GM18511 (cell line): ENCODE measurements around the gene HTR3B.
"Not testable (repeated sequence)": the region's sequence is repeated elsewhere in the genome, so short reads cannot be mapped to it uniquely, and the experiment has no call there.

Experiments used
- ATAC-seq: cut with Tn5 transposase; IDR thresholded peaks from one replicate; pipeline ENCODE4 v1.9.1; 2021; ENCODE audit warnings: mild to moderate bottlenecking, moderate library complexity; ENCODE audit not compliant: unreplicated experiment

Gene HTR3B

DNA sequence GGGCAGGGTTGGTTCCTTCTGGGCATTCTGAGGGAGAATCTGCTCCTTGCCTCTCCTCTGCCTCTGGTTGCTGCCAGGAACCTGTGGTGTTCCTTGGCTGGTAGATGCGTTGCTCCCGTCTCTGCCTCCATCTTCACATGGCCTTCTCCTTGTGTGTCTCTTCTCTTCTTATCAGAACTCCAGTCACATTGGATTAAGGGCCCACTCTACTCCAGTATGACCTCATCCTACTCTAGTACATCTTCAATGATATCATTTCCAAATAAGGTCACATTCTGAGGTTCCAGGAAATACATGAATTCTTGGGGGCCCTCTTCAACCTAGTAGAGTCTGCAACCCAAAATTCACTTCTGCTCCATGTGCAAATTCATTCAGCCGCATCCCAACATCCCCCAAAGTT, 33.3 kb downstream of the HTR3B start:
- ATAC-seq, result no peak

GRCh38 chr11:113942256-113942655, 37.7 kb downstream of the HTR3B start:
- ATAC-seq, result no peak

DNA sequence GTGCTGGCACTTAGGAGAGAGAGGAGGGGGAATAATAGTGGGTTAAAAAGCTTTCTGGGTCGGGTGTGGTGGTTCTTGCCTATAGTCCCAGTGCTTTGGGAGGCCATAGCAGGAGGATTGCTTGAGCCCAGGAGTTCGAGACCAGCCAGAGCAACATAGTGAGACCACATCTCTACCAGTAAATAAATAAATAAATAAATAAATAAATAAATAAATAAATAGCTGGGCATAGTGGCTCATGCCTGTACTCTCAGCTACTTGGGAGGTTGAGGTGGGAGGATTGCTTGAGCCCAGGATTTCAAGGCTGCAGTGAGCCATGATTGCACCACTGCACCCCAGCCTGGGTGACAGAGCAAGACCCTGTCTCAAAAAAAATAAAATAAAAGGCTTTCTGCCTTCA, 41.6 kb downstream of the HTR3B start:
- ATAC-seq, result not testable (repeated sequence)

DNA sequence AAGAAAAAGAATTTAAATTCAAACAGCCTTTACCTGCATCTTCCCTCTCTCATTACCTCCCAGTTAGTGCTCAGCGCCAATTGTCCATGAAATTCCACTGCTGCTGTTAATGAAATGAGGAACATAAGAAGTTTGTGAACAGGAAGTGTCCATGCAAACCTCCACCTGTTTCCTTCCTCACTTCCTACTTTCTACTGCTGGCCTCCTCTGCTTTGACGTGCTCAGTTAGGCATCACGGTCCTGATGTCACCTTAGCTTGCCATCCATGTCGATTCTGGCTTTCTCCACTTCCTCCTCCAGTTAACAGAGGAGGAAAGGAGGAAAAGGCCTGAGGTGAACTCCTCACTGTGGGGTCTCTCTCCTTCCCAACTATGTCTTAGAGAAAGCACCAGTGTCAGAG, 43.4 kb downstream of the HTR3B start:
- no peak for ATAC-seq

DNA sequence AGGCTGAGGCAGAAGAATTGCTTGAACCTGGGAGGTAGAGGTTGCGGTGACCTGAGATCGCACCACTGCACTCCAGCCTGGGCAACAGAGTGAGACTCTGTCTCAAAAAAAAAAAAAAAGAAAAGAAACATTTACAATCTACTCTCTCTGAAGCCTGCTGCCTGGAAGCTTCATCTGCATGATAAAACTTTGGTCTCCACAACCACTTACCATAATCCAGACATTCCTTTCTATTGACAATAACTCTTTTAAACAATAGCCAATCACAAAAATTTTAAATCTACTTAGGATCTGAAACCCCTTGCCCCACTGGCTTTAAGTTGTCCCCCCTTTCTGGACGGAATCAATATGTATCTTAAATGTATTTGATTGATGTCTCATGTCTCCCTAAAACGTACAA, 45.3 kb downstream of the HTR3B start:
- no peak for ATAC-seq

DNA sequence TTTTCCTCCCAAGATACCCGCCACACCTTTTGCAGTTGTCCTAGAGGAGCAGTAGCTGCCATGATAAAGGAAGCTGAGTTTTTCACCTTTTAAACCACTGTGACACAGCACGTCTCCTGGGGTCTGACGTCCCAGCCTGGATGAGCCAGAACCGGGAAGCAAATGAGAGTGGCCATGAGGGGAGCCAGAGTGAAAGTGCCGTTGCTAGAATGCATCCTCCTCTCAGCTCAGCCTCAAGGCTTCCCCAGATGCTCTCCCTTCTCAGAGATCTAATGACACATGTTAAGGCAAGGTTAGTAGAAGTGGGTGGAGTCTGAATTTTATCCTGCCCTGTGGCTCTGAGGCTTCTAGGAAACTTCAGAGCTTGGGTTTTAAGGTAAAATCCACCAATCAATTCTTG, 46.9 kb downstream of the HTR3B start:
- no peak for ATAC-seq

GRCh38 chr11:113952070-113952469, 47.5 kb downstream of the HTR3B start:
- no peak for ATAC-seq

DNA sequence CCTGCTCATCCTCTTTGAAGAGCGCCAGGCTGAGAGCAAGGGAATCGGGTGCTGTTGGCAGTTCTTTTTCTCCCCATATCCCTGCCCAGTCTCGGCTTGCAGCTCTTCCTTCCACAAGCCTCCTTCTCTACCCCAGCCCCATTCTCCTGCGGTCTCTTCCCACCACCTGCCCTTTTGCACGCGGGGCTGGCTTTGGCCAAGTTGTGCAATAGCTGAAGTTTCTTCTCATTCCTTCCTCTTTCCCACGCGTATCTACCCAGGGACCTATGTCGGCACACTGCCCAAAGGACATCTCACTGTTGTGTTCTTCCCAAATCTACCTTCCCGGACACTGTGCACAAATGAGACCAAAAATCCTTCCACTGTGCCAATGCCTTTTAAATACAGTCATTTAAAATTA, 48.0 kb downstream of the HTR3B start:
- ATAC-seq, result no peak

DNA sequence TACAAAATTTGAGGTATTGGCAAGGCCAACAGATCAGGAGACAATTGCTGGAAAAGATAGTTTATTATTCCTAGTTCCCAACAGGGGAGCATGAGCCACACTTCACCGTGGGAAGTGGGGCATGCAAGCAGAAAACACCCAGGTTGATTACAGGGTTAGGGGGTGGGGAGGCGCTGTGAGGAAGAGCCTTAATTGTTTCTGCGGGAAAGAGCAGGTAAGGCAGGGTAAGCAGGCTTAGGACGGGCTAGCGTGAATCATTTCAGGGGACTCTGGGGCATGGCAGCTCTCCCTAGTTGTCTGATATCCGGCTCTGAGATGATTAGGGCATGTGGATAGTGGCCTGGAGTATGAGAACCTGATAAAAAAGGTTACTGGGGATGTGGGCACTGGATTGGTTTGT, 49.6 kb downstream of the HTR3B start:
- no peak for ATAC-seq

GRCh38 chr11:113956986-113957385, 52.4 kb downstream of the HTR3B start:
- ATAC-seq, result no peak

- no peak for ATAC-seq
Measured at GRCh38 chr11:113960702-113961330, 56.2 kb downstream of the HTR3B start.

DNA sequence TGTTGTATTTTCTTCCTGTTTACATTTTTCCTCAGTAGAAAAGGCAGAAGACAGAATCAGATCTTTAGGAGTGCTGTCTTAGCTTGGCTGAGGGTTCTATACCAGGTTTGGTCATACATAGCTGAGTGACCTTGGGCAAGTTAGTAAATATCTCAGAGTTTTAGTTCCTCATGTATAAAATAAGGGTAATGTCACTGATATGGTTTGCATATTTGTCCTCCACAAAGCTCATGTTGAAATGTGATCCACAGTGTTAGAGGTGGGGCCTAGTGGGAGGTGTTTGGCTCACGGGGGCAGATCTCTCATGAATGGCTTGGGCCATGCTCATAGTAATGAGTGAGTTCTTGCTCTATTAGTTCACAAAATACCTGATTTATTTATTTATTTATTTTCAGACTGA, 62.8 kb downstream of the HTR3B start:
- ATAC-seq, result no peak

- ATAC-seq, result no peak
Measured at GRCh38 chr11:113971506-113972195, 67.1 kb downstream of the HTR3B start.

GRCh38 chr11:113974741-113975470, 70.3 kb downstream of the HTR3B start, which contains the start of gene HTR3A:
Gene HTR3A, plus strand, starts transcription at chr11:113975108. Its CDS starts 218 bp downstream, at chr11:113975326.
- ATAC-seq, result no peak

- ATAC-seq, result no peak
Measured at GRCh38 chr11:113977071-113977490, 72.5 kb downstream of the HTR3B start.

- no peak for ATAC-seq
Measured at GRCh38 chr11:113977701-113978100, 73.1 kb downstream of the HTR3B start.

DNA sequence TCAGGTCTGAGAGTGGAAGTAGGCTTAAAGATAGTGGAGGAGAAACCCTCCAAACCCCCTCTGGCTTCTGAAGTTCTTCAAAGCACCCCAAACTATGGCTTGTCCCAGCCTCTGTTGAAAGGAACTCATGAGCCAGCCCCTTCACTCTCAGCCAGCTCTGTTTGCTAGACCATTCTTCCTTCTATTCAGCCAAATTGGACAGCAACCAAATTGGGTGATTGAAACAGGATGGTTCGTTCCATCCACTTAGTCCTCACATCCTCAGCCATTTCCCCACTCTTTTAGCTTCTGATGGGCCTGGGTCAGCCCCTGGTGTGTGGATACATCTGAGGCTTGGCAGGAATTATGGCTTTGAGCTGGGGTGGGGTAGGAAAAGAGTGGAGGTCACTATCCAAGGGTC, 74.8 kb downstream of the HTR3B start:
- no peak for ATAC-seq

DNA sequence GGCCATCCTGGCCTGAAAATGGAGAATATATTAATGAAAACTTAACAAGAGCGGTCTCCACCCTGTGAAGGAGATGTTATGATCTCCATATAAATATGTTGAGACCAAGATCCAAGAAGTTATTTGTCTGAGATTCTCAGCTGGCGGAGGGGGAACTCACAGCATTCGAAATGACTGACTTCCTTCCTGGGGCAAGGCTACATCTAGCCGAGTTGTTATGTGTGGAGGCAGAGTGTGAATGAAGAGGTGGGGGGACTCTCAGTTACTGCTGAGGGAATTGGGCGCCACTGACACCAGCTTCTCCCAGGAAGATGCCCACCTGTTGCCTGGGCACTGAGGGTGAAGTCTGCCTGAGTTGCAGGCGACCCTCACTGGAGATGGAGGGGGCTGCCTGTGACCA, 76.2 kb downstream of the HTR3B start:
- no peak for ATAC-seq

- no peak for ATAC-seq
Measured at GRCh38 chr11:113982306-113982705, 77.7 kb downstream of the HTR3B start.

- ATAC-seq, result no peak
Measured at GRCh38 chr11:113984781-113985180, 80.2 kb downstream of the HTR3B start.

GRCh38 chr11:113985906-113986305, 81.3 kb downstream of the HTR3B start:
- no peak for ATAC-seq
